Measurements from ENCODE around the gene CHAF1B. TPM values are rescaled to one million over a fixed set of nuclear protein-coding genes. Genes with fewer than 3 reads are reported as not detected.

Gene CHAF1B
- total RNA-seq, 2 experiments from 2014 or later: 30.9 to 34.7 TPM

DNA sequence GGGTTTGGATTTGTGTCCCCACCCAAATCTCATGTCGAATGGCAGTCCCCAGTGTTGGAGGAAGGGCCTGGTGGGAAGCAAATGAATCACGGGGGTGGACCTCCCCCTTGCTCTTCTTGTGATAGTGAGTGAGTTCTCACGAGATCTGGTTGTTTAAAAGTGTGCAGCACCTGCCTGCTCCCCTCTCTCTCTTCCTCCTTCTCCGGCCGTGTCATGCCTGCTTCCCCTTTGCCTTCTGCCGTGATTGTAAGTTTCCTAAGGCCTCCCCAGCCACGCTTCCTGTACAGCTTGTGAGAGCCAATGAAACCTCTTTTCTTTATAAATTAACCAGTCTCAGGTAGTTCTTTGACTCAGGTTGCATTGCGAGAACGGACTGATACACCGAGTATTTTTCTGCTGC is 78.8 kb downstream of the CHAF1B start:
- no peak for ATAC-seq
- no peak for DNase-seq
- H3K4me3 Mint-ChIP-seq: no peak overlapping the region
- no peaks in the 10 kb centered on the region for H3K27me3 Mint-ChIP-seq
- H3K36me3 Mint-ChIP-seq (ENCODE audit: low read depth): no peaks in the 10 kb centered on the region
- TF ChIP-seq, protein P1, sequence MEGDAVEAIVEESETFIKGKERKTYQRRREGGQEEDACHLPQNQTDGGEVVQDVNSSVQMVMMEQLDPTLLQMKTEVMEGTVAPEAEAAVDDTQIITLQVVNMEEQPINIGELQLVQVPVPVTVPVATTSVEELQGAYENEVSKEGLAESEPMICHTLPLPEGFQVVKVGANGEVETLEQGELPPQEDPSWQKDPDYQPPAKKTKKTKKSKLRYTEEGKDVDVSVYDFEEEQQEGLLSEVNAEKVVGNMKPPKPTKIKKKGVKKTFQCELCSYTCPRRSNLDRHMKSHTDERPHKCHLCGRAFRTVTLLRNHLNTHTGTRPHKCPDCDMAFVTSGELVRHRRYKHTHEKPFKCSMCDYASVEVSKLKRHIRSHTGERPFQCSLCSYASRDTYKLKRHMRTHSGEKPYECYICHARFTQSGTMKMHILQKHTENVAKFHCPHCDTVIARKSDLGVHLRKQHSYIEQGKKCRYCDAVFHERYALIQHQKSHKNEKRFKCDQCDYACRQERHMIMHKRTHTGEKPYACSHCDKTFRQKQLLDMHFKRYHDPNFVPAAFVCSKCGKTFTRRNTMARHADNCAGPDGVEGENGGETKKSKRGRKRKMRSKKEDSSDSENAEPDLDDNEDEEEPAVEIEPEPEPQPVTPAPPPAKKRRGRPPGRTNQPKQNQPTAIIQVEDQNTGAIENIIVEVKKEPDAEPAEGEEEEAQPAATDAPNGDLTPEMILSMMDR (IDR thresholded peaks at IDR 0.05): no peak
- H3K4me1 Mint-ChIP-seq (ENCODE audit: low read depth): no peaks in the 10 kb centered on the region
- no peaks in the 10 kb centered on the region for H3K9me3 Mint-ChIP-seq
- CTCF ChIA-PET: no interaction called here
- H3K27ac Mint-ChIP-seq: no peak overlapping the region
- POLR2A ChIA-PET: no interaction called here
- intact Hi-C loops (cut with micrococcal nuclease): no loop called here

DNA sequence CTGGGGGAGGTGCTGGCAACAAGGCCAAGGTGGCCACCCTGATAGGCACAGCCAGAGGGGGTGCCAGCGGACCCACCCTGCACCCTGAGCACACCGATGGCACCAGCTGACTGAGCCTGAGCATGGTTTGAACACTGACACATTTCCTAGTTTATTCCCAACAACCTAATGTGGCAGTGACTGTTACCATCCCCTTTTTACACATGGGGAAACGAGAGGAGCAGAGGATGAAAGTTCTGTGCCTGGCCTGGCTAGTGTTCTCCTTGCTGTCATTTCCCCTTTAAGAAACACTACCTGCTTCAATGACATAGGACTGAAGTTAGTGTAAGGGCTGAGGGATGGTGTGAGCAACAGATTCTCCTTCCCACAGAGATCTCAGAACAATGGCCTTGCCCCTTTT is 79.4 kb downstream of the CHAF1B start:
- no peaks in the 10 kb centered on the region for H3K9me3 Mint-ChIP-seq
- CTCF ChIA-PET: no interaction called here
- peaks cover under 1% of the 10 kb centered on the region for H3K27me3 Mint-ChIP-seq
- H3K27ac Mint-ChIP-seq: no peak overlapping the region
- no peaks in the 10 kb centered on the region for H3K4me1 Mint-ChIP-seq (ENCODE audit: low read depth)
- DNase-seq: no peak
- TF ChIP-seq, protein P1 (IDR thresholded peaks at IDR 0.05): no peak
- H3K36me3 Mint-ChIP-seq (ENCODE audit: low read depth): no peaks in the 10 kb centered on the region
- no peak overlapping the region for H3K4me3 Mint-ChIP-seq
- no peak for ATAC-seq
- POLR2A ChIA-PET: no interaction called here
- intact Hi-C loops (cut with micrococcal nuclease): no loop called here

DNA sequence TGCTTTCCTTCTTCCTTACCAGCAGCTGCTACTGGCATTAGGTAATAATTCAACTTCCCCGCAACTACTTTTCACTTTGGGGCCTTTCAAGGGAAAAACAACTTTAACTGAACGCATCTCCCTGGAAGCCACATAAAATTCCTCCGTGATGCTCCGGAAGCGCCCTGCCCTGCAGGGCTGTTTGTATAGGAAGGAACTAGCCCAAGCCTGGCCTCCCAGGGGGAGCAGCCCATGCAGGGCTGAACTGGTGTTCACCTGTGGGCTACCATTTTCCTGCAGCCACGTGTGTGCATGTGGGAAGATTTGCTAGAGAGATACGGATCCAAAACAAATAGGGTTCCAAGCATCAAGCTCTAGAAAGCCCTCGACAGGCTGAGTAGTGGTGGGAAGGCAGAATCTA is 80.3 kb downstream of the CHAF1B start:
- CTCF ChIA-PET: no interaction called here
- Mint-ChIP-seq H3K4me1 (ENCODE audit: low read depth) (no peaks in the 10 kb centered on the region), H3K27ac (no peak overlapping the region), H3K36me3 (ENCODE audit: low read depth) (no peaks in the 10 kb centered on the region), H3K9me3 (no peaks in the 10 kb centered on the region), H3K4me3 (no peak overlapping the region), H3K27me3 (peaks cover 1% of the 10 kb centered on the region)
- TF ChIP-seq, protein P1 (IDR thresholded peaks at IDR 0.05): no peak
- ATAC-seq (no peak), DNase-seq (no peak)
- intact Hi-C loops (cut with micrococcal nuclease): no loop called here
- POLR2A ChIA-PET: no interaction called here

DNA sequence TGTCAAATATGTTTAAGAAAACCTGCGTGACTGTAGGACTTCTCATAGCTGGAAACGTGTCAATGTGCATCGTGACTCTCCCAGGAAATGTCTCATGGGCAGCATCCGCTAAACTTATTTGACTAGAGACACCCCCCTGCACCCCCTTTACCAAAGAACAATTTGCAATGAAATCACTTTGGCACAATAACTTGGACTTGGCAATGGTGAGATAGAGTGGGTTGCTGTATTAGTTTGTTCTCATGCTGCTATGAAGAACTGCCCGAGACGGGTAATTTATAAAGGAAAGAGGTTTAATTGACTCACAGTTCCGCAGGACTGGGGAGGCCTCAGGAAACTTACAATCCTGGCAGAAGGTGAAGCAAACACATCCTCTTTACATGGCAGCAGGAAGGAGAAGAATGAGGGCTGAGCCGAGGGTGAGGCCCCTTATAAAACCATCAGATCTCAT is 80.9 kb downstream of the CHAF1B start:
- POLR2A ChIA-PET: no interaction called here
- Mint-ChIP-seq H3K27ac (no peak overlapping the region), H3K27me3 (peaks cover 1% of the 10 kb centered on the region), H3K4me1 (ENCODE audit: low read depth) (peaks cover 2% of the 10 kb centered on the region), H3K36me3 (ENCODE audit: low read depth) (no peaks in the 10 kb centered on the region), H3K9me3 (no peaks in the 10 kb centered on the region), H3K4me3 (no peak overlapping the region)
- CTCF ChIA-PET: no interaction called here
- DNase-seq: no peak
- no peak for ATAC-seq
- TF ChIP-seq, protein P1 (IDR thresholded peaks at IDR 0.05): no peak
- intact Hi-C loops (cut with micrococcal nuclease): no loop called here

Other genes with a start within 250 kb of the CHAF1B start
- 10 to 100 TPM; 14.3 to 15.2 TPM for gene DOP1B, start 228.6 kb upstream of the CHAF1B start, total RNA-seq
- gene MORC3, start 65.2 kb upstream of the CHAF1B start, total RNA-seq: 10 to 100 TPM; 20.4 to 20.7 TPM
- gene CLDN14, start 94.7 kb downstream of the CHAF1B start, total RNA-seq: not detected

All from activated CD8-positive, alpha-beta T cell treated with anti-CD3 and anti-CD28 coated beads for 36 hours (primary cell).